Measurements from ENCODE around the gene H2BK1. TPM values are rescaled to one million over a fixed set of nuclear protein-coding genes. Genes with fewer than 3 reads are reported as not detected.

The H2BK1 gene
- polyA plus RNA-seq, 3 donors, result not detected

DNA sequence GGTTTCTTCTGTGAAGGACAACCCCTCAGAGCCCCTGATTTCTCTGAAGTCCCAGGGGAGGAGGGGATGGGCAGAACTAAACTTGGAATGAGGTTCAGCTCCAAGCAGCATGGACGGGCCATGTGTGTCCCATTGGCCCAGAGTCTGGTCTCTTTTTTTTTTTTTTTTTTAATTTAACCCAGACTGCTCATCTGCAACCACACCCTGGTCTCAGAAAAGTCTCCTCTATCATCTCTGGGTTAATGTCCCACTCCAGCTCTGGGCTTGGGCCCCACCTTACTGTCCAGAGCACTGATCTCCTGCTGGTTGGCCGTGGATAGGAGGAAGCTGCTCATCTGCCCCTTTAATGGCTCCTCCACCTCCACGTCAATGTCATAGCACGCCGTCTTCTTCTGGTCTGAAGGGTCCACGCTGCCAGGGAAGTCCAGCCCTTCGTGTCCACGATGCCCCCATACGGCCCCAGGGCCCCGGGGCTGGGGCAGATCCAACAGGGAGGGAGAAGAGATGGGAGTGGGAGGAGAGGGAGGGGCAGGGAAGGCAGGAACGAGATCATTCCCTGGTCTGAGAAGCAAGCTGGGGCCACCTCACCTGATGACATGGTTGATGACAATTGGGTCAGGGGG lies 29.7 kb upstream of the H2BK1 start:
- peaks cover 98% of the 10 kb centered on the region for H4K20me1 ChIP-seq (ENCODE audit: insufficient read depth, low read length)
- H3K4me1 Mint-ChIP-seq, result peaks cover 25% of the 10 kb centered on the region
- no peak overlapping the region for H3K4me2 ChIP-seq (replicated peaks; ENCODE audit: extremely low read depth, low read length, poor library complexity, severe bottlenecking)
- TF ChIP-seq CTCF (IDR thresholded peaks at IDR 0.05), result no peak
- 98% methylated on average over 7 of the region's 11 CpGs for WGBS (ENCODE audit: insufficient coverage)
- peaks cover 0 to 3% (median 0%) of the 10 kb centered on the region in 7 donors for H3K9me3 Mint-ChIP-seq
- no peak overlapping the region for H2AFZ ChIP-seq (ENCODE audit: insufficient read depth, low read depth, low read length, poor library complexity, severe bottlenecking)
- H3K9me3 ChIP-seq (replicated peaks in 1 of 2; ENCODE audit: control insufficient read depth in 1 of 2, insufficient read depth in 1 of 2, low read length in 2 of 2), result no peaks in the 10 kb centered on the region
- H3K36me3 Mint-ChIP-seq, result peaks cover 62 to 74% of the 10 kb centered on the region in 2 donors
- H3K4me1 ChIP-seq (ENCODE audit: control insufficient read depth in 1 of 2, insufficient read depth in 2 of 2, low read length in 2 of 2), result peaks cover 21 to 26% of the 10 kb centered on the region in 2 donors
- H3K27me3 Mint-ChIP-seq (ENCODE audit: low read depth in 3 of 3), result peaks cover 10 to 25% (median 23%) of the 10 kb centered on the region in 3 donors
- intact Hi-C loops (cut with micrococcal nuclease), result no loop called here
- H3K27me3 ChIP-seq (ENCODE audit: control insufficient read depth in 2 of 2, insufficient read depth in 2 of 2, low read length in 2 of 2), result peaks cover 4 to 13% of the 10 kb centered on the region in 2 donors
- no peak overlapping the region for H3K27ac ChIP-seq (ENCODE audit: low read depth in 1 of 2, low read length in 2 of 2)
- no peak for DNase-seq
- H3K9ac ChIP-seq (ENCODE audit: insufficient read depth, low read length, poor library complexity, severe bottlenecking), result no peak overlapping the region
- H3K4me3 Mint-ChIP-seq, result no peak overlapping the region
- H3K27ac Mint-ChIP-seq, result no peak overlapping the region
- H3K4me3 ChIP-seq (replicated peaks in 1 of 3; ENCODE audit: low read depth in 2 of 3, low read length in 3 of 3), result no peak overlapping the region
- peaks cover 68 to 70% of the 10 kb centered on the region in 2 donors for H3K36me3 ChIP-seq (replicated peaks in 1 of 2; ENCODE audit: control insufficient read depth in 1 of 2, insufficient read depth in 2 of 2, low read length in 2 of 2)
- H3K79me2 ChIP-seq (ENCODE audit: insufficient read depth, low read length), result peaks cover 19% of the 10 kb centered on the region

GRCh38 chr7:151238924-151239836 lies 28.9 kb upstream of the H2BK1 start:
- 91% methylated on average over 19 of the region's 25 CpGs for WGBS (ENCODE audit: insufficient coverage)
- Histone ChIP-seq H3K9me3 (replicated peaks in 1 of 2; ENCODE audit: control insufficient read depth in 1 of 2, insufficient read depth in 1 of 2, low read length in 2 of 2) (no peaks in the 10 kb centered on the region), H3K36me3 (replicated peaks in 1 of 2; ENCODE audit: control insufficient read depth in 1 of 2, insufficient read depth in 2 of 2, low read length in 2 of 2) (peaks cover 70 to 78% of the 10 kb centered on the region in 2 donors), H3K4me3 (replicated peaks in 1 of 3; ENCODE audit: low read depth in 2 of 3, low read length in 3 of 3) (no peak overlapping the region), H2AFZ (ENCODE audit: insufficient read depth, low read depth, low read length, poor library complexity, severe bottlenecking) (no peak overlapping the region), H3K27ac (ENCODE audit: low read depth in 1 of 2, low read length in 2 of 2) (no peak overlapping the region), H3K79me2 (ENCODE audit: insufficient read depth, low read length) (peaks cover 27% of the 10 kb centered on the region), H3K27me3 (ENCODE audit: control insufficient read depth in 2 of 2, insufficient read depth in 2 of 2, low read length in 2 of 2) (peaks cover 0 to 5% of the 10 kb centered on the region in 2 donors), H3K9ac (ENCODE audit: insufficient read depth, low read length, poor library complexity, severe bottlenecking) (no peak overlapping the region), H4K20me1 (ENCODE audit: insufficient read depth, low read length) (peaks cover 98% of the 10 kb centered on the region), H3K4me1 (ENCODE audit: control insufficient read depth in 1 of 2, insufficient read depth in 2 of 2, low read length in 2 of 2) (peaks cover 14 to 20% of the 10 kb centered on the region in 2 donors), H3K4me2 (replicated peaks; ENCODE audit: extremely low read depth, low read length, poor library complexity, severe bottlenecking) (no peak overlapping the region)
- intact Hi-C loops (cut with micrococcal nuclease), result no loop called here
- no peaks in the 10 kb centered on the region for H3K9me3 Mint-ChIP-seq
- H3K27me3 Mint-ChIP-seq (ENCODE audit: low read depth in 3 of 3), result peaks cover 6 to 18% (median 16%) of the 10 kb centered on the region in 3 donors
- H3K4me3 Mint-ChIP-seq, result no peak overlapping the region
- no peak for TF ChIP-seq CTCF (IDR thresholded peaks at IDR 0.05)
- H3K4me1 Mint-ChIP-seq, result peaks cover 22% of the 10 kb centered on the region
- no peak for DNase-seq
- no peak overlapping the region for H3K27ac Mint-ChIP-seq
- peaks cover 70 to 82% of the 10 kb centered on the region in 2 donors for H3K36me3 Mint-ChIP-seq

All from CD14-positive monocyte (primary cell).